OCI-LY1 (cell line): Measurements from ENCODE around the gene DPAGT1.

Experiments used
- H2AFZ ChIP-seq: fragments of 200-600 bp; sonication (generic), shearing (Covaris generic); 2 replicates; pipeline ENCODE4 v1.6.0; 2014; ENCODE audit warnings: antibody characterized with exemption, mild to moderate bottlenecking, low read length
- H3F3A ChIP-seq: fragments of 200-600 bp; sonication (generic), shearing (Covaris generic); 2 replicates; pipeline ENCODE4 v1.6.0; 2014; ENCODE audit warnings: mild to moderate bottlenecking, antibody characterized with exemption, low read length, moderate library complexity; ENCODE audit not compliant: insufficient read depth
- H3K27ac ChIP-seq: fragments of 200-600 bp; sonication (generic); 2 replicates; pipeline ENCODE4 v1.5.1; 2014; ENCODE audit warnings: low read length, mixed run types, mild to moderate bottlenecking, low read depth; ENCODE audit not compliant: poor library complexity, severe bottlenecking
- H3K27me3 ChIP-seq: fragments of 200-600 bp; sonication (generic); 2 replicates; pipeline ENCODE4 v1.6.0; 2014; ENCODE audit warnings: antibody characterized with exemption, mild to moderate bottlenecking, low read length, moderate library complexity; ENCODE audit not compliant: insufficient read depth
- H3K36me3 ChIP-seq: fragments of 200-600 bp; sonication (generic); 2 replicates; pipeline ENCODE4 v1.6.1; 2014; ENCODE audit warnings: mild to moderate bottlenecking, antibody characterized with exemption, low read length, moderate library complexity, mixed read lengths; ENCODE audit not compliant: insufficient read depth
- H3K4me1 ChIP-seq: fragments of 200-600 bp; sonication (generic); 2 replicates; pipeline ENCODE4 v1.5.1; 2014; ENCODE audit warnings: mild to moderate bottlenecking, low read length, moderate library complexity; ENCODE audit not compliant: insufficient read depth, severe bottlenecking
- H3K4me2 ChIP-seq: fragments of 200-600 bp; sonication (generic), shearing (Covaris generic); 2 replicates; pipeline ENCODE4 v1.6.1; 2014; ENCODE audit warnings: low read length
- H3K4me3 ChIP-seq: fragments of 200-600 bp; sonication (generic); 2 replicates; pipeline ENCODE4 v1.5.1; 2014; ENCODE audit warnings: low read length, low read depth, mild to moderate bottlenecking, mixed read lengths; ENCODE audit not compliant: poor library complexity, severe bottlenecking
- H3K79me2 ChIP-seq: fragments of 200-600 bp; shearing (Covaris generic); 2 replicates; pipeline ENCODE4 v1.6.1; 2016; ENCODE audit warnings: mixed run types, low read length, mixed read lengths; ENCODE audit not compliant: insufficient read depth
- H3K9ac ChIP-seq: fragments of 200-600 bp; sonication (generic), shearing (Covaris generic); 2 replicates; pipeline ENCODE4 v1.6.1; 2014; ENCODE audit warnings: mild to moderate bottlenecking, low read length, mixed read lengths
- H3K9me2 ChIP-seq: fragments of 200-600 bp; sonication (generic), shearing (Covaris generic); 2 replicates; pipeline ENCODE4 v1.6.1; 2014; ENCODE audit warnings: low read depth, mild to moderate bottlenecking, low read length, mixed read lengths
- H3K9me3 ChIP-seq: fragments of 200-600 bp; shearing (Covaris generic); 2 replicates; pipeline ENCODE4 v1.6.1; 2014; ENCODE audit warnings: low read length, mixed read lengths
- H4K20me1 ChIP-seq: fragments of 200-600 bp; sonication (generic), shearing (Covaris generic); 2 replicates; pipeline ENCODE4 v1.6.0; 2016; ENCODE audit warnings: mild to moderate bottlenecking, low read length; ENCODE audit not compliant: insufficient read depth
- EZH2 ChIP-seq: fragments of 200-600 bp; sonication (generic), shearing (Covaris generic); IDR thresholded peaks from 2 replicates; pipeline ENCODE4 v1.8.0; 2017; ENCODE audit warnings: borderline replicate concordance, mixed run types, mild to moderate bottlenecking, antibody characterized with exemption, low read length, moderate library complexity, mixed read lengths
- TF ChIP-seq, protein P1 (sequence below): fragments of 200-600 bp; sonication (generic), shearing (Covaris generic); IDR thresholded peaks from 2 replicates; pipeline ENCODE4 v1.5.1; 2017; ENCODE audit warnings: mild to moderate bottlenecking, antibody characterized with exemption, low read length, moderate library complexity, mixed read lengths

DPAGT1 gene

GRCh38 chr11:119121008-119121810, 19.6 kb upstream of the DPAGT1 start, which contains the start of gene HINFP:
Gene HINFP, plus strand, starts transcription at chr11:119121580. Its CDS starts 5,365 bp downstream, at chr11:119126945.
- no peak for TF ChIP-seq EZH2
- TF ChIP-seq, protein P1, sequence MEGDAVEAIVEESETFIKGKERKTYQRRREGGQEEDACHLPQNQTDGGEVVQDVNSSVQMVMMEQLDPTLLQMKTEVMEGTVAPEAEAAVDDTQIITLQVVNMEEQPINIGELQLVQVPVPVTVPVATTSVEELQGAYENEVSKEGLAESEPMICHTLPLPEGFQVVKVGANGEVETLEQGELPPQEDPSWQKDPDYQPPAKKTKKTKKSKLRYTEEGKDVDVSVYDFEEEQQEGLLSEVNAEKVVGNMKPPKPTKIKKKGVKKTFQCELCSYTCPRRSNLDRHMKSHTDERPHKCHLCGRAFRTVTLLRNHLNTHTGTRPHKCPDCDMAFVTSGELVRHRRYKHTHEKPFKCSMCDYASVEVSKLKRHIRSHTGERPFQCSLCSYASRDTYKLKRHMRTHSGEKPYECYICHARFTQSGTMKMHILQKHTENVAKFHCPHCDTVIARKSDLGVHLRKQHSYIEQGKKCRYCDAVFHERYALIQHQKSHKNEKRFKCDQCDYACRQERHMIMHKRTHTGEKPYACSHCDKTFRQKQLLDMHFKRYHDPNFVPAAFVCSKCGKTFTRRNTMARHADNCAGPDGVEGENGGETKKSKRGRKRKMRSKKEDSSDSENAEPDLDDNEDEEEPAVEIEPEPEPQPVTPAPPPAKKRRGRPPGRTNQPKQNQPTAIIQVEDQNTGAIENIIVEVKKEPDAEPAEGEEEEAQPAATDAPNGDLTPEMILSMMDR, result no peak
- Histone ChIP-seq H3K4me2 (peak within 1 kb of the TSS; percentile 86), H3K4me1 (peaks cover 22% of the 10 kb centered on the region), H3K9me3 (no peaks in the 10 kb centered on the region), H3K27ac (peak within 1 kb of the TSS; percentile 21), H3K36me3 (peaks cover 14% of the 10 kb centered on the region), H3K9me2 (no peaks in the 10 kb centered on the region), H3K27me3 (no peaks in the 10 kb centered on the region), H2AFZ (no peak within 1 kb of the TSS), H3F3A (no peaks in the 10 kb centered on the region), H4K20me1 (no peaks in the 10 kb centered on the region), H3K9ac (peak within 1 kb of the TSS; percentile 91), H3K79me2 (peaks cover 4% of the 10 kb centered on the region), H3K4me3 (peak within 1 kb of the TSS; percentile 98)

DNA sequence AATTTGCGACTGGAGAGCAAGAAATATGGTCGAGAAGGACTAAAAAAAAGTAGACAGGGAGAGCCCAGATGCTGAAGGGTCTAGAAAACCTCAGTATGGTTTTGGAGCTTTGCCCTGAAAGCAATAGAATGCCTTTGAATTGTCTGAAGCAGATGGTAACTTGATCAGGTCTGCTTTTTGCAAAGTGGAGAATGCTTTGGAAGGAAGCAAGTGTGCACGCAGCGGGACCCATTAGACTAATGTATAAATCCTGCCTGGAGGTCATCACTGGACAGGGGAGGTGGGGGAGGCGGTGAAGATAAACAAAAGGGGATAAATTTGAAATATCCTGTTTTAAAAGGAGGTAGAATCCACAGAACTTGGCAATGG, 19.0 kb upstream of the DPAGT1 start:
- Histone ChIP-seq H3K9me2 (no peaks in the 10 kb centered on the region), H3K4me2 (peak overlapping the region; percentile 86), H3K4me1 (peaks cover 22% of the 10 kb centered on the region), H3K9me3 (no peaks in the 10 kb centered on the region), H3K4me3 (peak overlapping the region; percentile 98), H3K27ac (peak overlapping the region; percentile 21), H2AFZ (no peak overlapping the region), H4K20me1 (no peaks in the 10 kb centered on the region), H3K9ac (peak overlapping the region; percentile 71), H3F3A (no peaks in the 10 kb centered on the region), H3K79me2 (peaks cover 4% of the 10 kb centered on the region), H3K27me3 (no peaks in the 10 kb centered on the region), H3K36me3 (peaks cover 18% of the 10 kb centered on the region)
- TF ChIP-seq, protein P1, result no peak
- no peak for TF ChIP-seq EZH2

DNA sequence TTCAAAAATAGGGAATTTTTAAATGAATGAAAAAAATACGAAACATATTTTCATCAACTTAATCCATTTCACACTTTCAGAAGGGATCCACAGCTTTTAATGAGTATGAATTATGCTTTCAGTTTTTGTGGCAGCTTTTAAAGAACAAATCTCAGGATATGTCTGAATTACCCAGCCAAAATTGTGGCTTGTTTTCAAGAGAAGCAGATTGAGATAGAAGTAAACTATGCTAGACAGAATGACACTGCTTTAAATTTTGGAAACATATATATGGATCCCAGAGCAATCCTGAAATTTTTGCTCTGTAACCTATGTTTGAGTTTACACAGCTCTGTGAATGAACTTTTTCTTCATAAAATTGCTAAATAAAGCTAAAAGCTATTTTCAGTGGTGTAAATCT, 17.3 kb upstream of the DPAGT1 start:
- no peaks in the 10 kb centered on the region for H3F3A ChIP-seq
- no peak overlapping the region for H2AFZ ChIP-seq
- peaks cover 22% of the 10 kb centered on the region; the same call in 1 of the 2 replicates for H3K36me3 ChIP-seq

More for the DNA sequence above, 17.3 kb upstream of the DPAGT1 start:
- H3K27me3 ChIP-seq, result no peaks in the 10 kb centered on the region
- H3K9ac ChIP-seq, result no peak overlapping the region
- H3K79me2 ChIP-seq, result peaks cover 4% of the 10 kb centered on the region
- H4K20me1 ChIP-seq, result no peaks in the 10 kb centered on the region
- no peaks in the 10 kb centered on the region for H3K9me2 ChIP-seq
- no peaks in the 10 kb centered on the region for H3K9me3 ChIP-seq
- no peak overlapping the region for H3K4me2 ChIP-seq
- peaks cover 22% of the 10 kb centered on the region for H3K4me1 ChIP-seq
- H3K27ac ChIP-seq, result no peak overlapping the region
- no peak for TF ChIP-seq EZH2
- TF ChIP-seq, protein P1, result no peak
- H3K4me3 ChIP-seq, result no peak overlapping the region
